GM12878 (cell line): ENCODE results near the gene SNX8. TPM values are rescaled to one million over a fixed set of nuclear protein-coding genes. Genes with fewer than 3 reads are reported as not detected.

Experiments
- BACH1 ChIP-seq: fragments of 450-650 bp; IDR thresholded peaks from 2 replicates; pipeline ENCODE4 v1.6.1; 2017; ENCODE audit warnings: mild to moderate bottlenecking, borderline replicate concordance
- CHD2 ChIP-seq: IDR thresholded peaks from 2 replicates; pipeline ENCODE4 v1.6.1; 2011; ENCODE audit warnings: low read depth, low read length, improper control_type of control experiment, borderline replicate concordance
- DPF2 ChIP-seq: fragments of 450-650 bp; IDR thresholded peaks from 2 replicates; pipeline ENCODE4 v1.6.1; 2017; ENCODE audit warnings: mild to moderate bottlenecking
- EED ChIP-seq: sonication (generic); IDR thresholded peaks from 2 replicates; pipeline ENCODE4 v1.6.1; 2016; ENCODE audit warnings: antibody characterized with exemption, low read depth
- GABPA ChIP-seq: IDR thresholded peaks from 2 replicates; pipeline ENCODE4 v1.6.1; 2014; ENCODE audit warnings: antibody characterized with exemption, low read depth, mild to moderate bottlenecking, inconsistent platforms
- HCFC1 ChIP-seq: fragments of 150-350 bp; IDR thresholded peaks from 2 replicates; pipeline ENCODE4 v1.6.1; 2014; ENCODE audit warnings: low read length
- HDAC2 ChIP-seq: fragments of 200-600 bp; sonication (generic); IDR thresholded peaks from 2 replicates; pipeline ENCODE4 v1.6.1; 2017
- MYC ChIP-seq: IDR thresholded peaks from 2 replicates; pipeline ENCODE4 v1.6.1; 2011; ENCODE audit warnings: mild to moderate bottlenecking, low read length, moderate library complexity, inconsistent platforms; ENCODE audit not compliant: insufficient read depth, insufficient replicate concordance, insufficient read length, severe bottlenecking
- PAX8 ChIP-seq: fragments of 450-650 bp; IDR thresholded peaks from 2 replicates; pipeline ENCODE4 v1.6.1; 2017; ENCODE audit warnings: mild to moderate bottlenecking, moderate library complexity
- PKNOX1 ChIP-seq: fragments of 450-650 bp; IDR thresholded peaks from 2 replicates; pipeline ENCODE4 v1.6.1; 2016; ENCODE audit warnings: mild to moderate bottlenecking
- PML ChIP-seq: IDR thresholded peaks from 2 replicates; pipeline ENCODE4 v1.6.1; 2012; ENCODE audit warnings: low read length, inconsistent platforms
- POLR2A ChIP-seq: IDR thresholded peaks from 2 replicates; pipeline ENCODE4 v1.6.1; 2011; ENCODE audit warnings: low read depth, mild to moderate bottlenecking, low read length
- RB1 ChIP-seq: fragments of 450-650 bp; formaldehyde crosslinking; IDR thresholded peaks from 2 replicates; pipeline ENCODE4 v1.6.1; 2017; ENCODE audit warnings: mild to moderate bottlenecking, borderline replicate concordance
- REST ChIP-seq: IDR thresholded peaks from 2 replicates; pipeline ENCODE4 v1.6.1; 2012; ENCODE audit warnings: mild to moderate bottlenecking, low read depth, low read length
- RFX5 ChIP-seq: IDR thresholded peaks from 2 replicates; pipeline ENCODE4 v1.6.1; 2011; ENCODE audit warnings: low read depth, low read length, improper control_type of control experiment
- SKIL ChIP-seq: fragments of 450-650 bp; IDR thresholded peaks from 2 replicates; pipeline ENCODE4 v1.6.1; 2017; ENCODE audit warnings: mild to moderate bottlenecking, low read depth, inconsistent platforms; ENCODE audit not compliant: poor library complexity, severe bottlenecking
- SMC3 ChIP-seq: IDR thresholded peaks from 2 replicates; pipeline ENCODE4 v1.6.1; 2011; ENCODE audit warnings: low read length, improper control_type of control experiment, borderline replicate concordance
- TARDBP ChIP-seq: IDR thresholded peaks from 2 replicates; pipeline ENCODE4 v1.6.1; 2016; ENCODE audit warnings: borderline replicate concordance
- TCF7 ChIP-seq: IDR thresholded peaks from 2 replicates; pipeline ENCODE4 v1.6.1; 2014; ENCODE audit warnings: antibody characterized with exemption, borderline replicate concordance
- USF2 ChIP-seq: IDR thresholded peaks from 2 replicates; pipeline ENCODE4 v1.6.1; 2011; ENCODE audit warnings: low read depth, low read length, improper control_type of control experiment, borderline replicate concordance
- YY1 ChIP-seq: IDR thresholded peaks from 2 replicates; pipeline ENCODE4 v1.6.1; 2011; ENCODE audit warnings: low read depth, mild to moderate bottlenecking, low read length
- ZNF207 ChIP-seq: fragments of 450-650 bp; IDR thresholded peaks from 2 replicates; pipeline ENCODE4 v1.6.1; 2014; ENCODE audit warnings: antibody characterized with exemption, mild to moderate bottlenecking, borderline replicate concordance
- ZNF384 ChIP-seq: IDR thresholded peaks from 2 replicates; pipeline ENCODE4 v1.6.1; 2012; ENCODE audit warnings: low read depth, mild to moderate bottlenecking, low read length, improper control_type of control experiment, borderline replicate concordance
- polyA plus RNA-seq, 11 experiments: library from polyadenylated mRNA; depleted of rRNA in 4 of 11; unstranded in 6 of 11; stranded (reverse) in 5 of 11; fragments of >200 nt; fragmentation: Nextera tagmentation in 4 of 11; fragmentation: Illumina TruSeq in 1 of 11; extraction: Ambion mirVana in 4 of 11; extraction: Trizol in 1 of 11; gene quantifications; 1 replicate in 1 of 11; 2 replicates in 10 of 11; pipeline versions ENCODE4 v1.2.1 to v1.2.3, GENCODE V29; 2011 to 2016; ENCODE audit warnings: inconsistent platforms in 2 of 11, missing spikeins in 2 of 11, low read depth in 1 of 11
- total RNA-seq, 4 experiments: library from RNA; depleted of rRNA in 3 of 4; stranded (reverse); fragments of >200 nt in 3 of 4; fragmentation: Illumina TruSeq in 1 of 4; extraction: Trizol in 1 of 4; gene quantifications; 2 replicates each; pipeline versions ENCODE4 v1.2.1 to v1.2.3, GENCODE V29; 2013 to 2021
- TF ChIP-seq, protein P1 (sequence below): fragments of 450-650 bp; IDR thresholded peaks from 2 replicates; pipeline ENCODE4 v1.6.1; 2017; ENCODE audit warnings: borderline replicate concordance

Gene SNX8
- total and polyA plus RNA-seq, 10 of the 15 experiments (the other 5 are each of a cell fraction or from before 2014, with no cell fraction given): 6.4 to 210 (median 97.6) TPM

- TF ChIP-seq REST: no peak
- TF ChIP-seq RFX5: no peak
- TF ChIP-seq CHD2: no peak
- no peak for TF ChIP-seq ZNF384
- no peak for TF ChIP-seq TCF7
- peak; percentile 63; the same call in 1 of the 2 replicates for TF ChIP-seq YY1
- peak; percentile 26; the same call in 1 of the 2 replicates for TF ChIP-seq PKNOX1
- TF ChIP-seq POLR2A: peak; percentile 88
- no peak for TF ChIP-seq PML
- TF ChIP-seq GABPA: no peak
- no peak for TF ChIP-seq HDAC2
- peak; percentile 76 for TF ChIP-seq DPF2
- TF ChIP-seq, protein P1, sequence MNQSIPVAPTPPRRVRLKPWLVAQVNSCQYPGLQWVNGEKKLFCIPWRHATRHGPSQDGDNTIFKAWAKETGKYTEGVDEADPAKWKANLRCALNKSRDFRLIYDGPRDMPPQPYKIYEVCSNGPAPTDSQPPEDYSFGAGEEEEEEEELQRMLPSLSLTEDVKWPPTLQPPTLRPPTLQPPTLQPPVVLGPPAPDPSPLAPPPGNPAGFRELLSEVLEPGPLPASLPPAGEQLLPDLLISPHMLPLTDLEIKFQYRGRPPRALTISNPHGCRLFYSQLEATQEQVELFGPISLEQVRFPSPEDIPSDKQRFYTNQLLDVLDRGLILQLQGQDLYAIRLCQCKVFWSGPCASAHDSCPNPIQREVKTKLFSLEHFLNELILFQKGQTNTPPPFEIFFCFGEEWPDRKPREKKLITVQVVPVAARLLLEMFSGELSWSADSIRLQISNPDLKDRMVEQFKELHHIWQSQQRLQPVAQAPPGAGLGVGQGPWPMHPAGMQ: no peak
- TF ChIP-seq HCFC1: no peak
- no peak for TF ChIP-seq ZNF207
- TF ChIP-seq MYC: no peak
- no peak for TF ChIP-seq SMC3
- TF ChIP-seq TARDBP: no peak
- TF ChIP-seq EED: no peak
- peak; percentile 79 for TF ChIP-seq USF2
- TF ChIP-seq RB1: no peak
- no peak for TF ChIP-seq PAX8
- TF ChIP-seq BACH1: peak; percentile 97
- no peak for TF ChIP-seq SKIL
Measured at GRCh38 chr7:2314209-2314955, at the start of gene SNX8 (continued).
